LNCAP (cell line): Measurements from ENCODE around the gene PTPRCAP.

Source experiments
- CTCF ChIP-seq: fragments of 450-650 bp; IDR thresholded peaks from 2 replicates; pipeline ENCODE4 v1.5.1; 2017; ENCODE audit warnings: mild to moderate bottlenecking

PTPRCAP gene

GRCh38 chr11:67428052-67429001, 9.2 kb downstream of the PTPRCAP start, which contains the start of gene RPS6KB2:
Gene RPS6KB2, plus strand, starts transcription at chr11:67428494. Its CDS starts 52 bp downstream, at chr11:67428546.
- no peak for TF ChIP-seq CTCF

GRCh38 chr11:67423891-67424613, 13.4 kb downstream of the PTPRCAP start:
- TF ChIP-seq CTCF = no peak

- TF ChIP-seq CTCF = no peak
Measured at GRCh38 chr11:67423466-67423865, 14.0 kb downstream of the PTPRCAP start.

- no peak for TF ChIP-seq CTCF
Measured at GRCh38 chr11:67422891-67423290, 14.6 kb downstream of the PTPRCAP start.

GRCh38 chr11:67421430-67422031, 16.0 kb downstream of the PTPRCAP start:
- TF ChIP-seq CTCF = no peak

GRCh38 chr11:67420646-67421429, 16.6 kb downstream of the PTPRCAP start:
- no peak for TF ChIP-seq CTCF

GRCh38 chr11:67420147-67420645, 17.3 kb downstream of the PTPRCAP start:
- no peak for TF ChIP-seq CTCF
